ENCODE results near the gene KIZ.
"Not testable (repeated sequence)": the region's sequence is repeated elsewhere in the genome, so short reads cannot be mapped to it uniquely, and the experiment has no call there.

The KIZ gene

GRCh38 chr20:21232546-21233280, 106.8 kb downstream of the KIZ start:
- DNase-seq = peak; percentile 81

DNA sequence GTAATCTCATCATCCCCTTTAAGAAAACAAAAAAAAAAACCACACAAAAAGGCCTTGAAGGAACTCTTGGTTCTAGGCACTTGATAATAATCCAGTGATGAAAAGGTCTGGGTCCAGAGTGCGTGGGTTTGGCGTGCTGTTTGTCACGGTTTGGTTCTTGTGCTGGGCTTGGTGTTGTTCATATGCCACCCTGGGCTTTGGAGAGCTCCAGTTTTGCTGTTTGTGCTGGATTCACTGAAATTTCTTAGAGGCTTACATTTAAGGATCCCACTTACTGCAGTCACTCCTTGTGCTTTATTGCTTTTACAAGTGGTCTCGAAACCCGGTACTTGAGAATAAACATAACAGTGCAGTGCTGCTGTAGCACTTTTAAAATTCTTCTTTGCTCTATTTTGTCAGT, 108.4 kb downstream of the KIZ start:
- no peak for DNase-seq

DNA sequence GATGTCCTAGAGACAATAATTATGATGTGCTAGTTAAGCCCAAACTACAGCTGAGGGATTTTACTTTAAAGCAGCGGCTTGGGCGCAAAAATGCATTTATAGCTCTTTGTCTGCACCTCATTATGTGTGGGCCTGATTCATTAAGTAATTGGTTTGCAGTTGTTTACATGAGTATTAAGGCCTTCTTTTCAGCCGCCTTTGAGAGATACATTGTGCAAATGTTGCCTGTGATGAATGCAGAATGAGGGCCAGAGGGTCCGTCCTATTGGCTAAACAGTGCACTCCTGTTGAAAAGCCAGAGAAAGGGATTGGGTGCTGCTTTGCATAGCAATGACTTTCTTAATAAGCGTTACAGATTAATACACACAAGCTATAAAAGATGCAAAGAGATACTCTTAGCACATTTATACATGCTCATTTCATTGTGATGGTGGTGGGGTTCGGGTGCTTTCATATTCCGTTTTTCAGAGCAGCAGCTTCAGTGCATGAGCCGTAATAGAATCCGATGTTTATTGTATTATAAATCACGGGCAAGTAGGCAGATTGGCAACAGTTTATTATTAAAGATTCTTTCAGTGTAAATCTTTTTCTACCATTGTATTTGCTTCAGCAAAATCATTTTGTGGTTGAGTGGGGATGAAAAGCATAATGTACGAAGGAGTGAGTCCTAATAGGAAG, 109.1 kb downstream of the KIZ start:
- DNase-seq = peak; percentile 88

- peak; percentile 96 for DNase-seq
Observed at GRCh38 chr20:21235484-21236445, 109.9 kb downstream of the KIZ start.

DNA sequence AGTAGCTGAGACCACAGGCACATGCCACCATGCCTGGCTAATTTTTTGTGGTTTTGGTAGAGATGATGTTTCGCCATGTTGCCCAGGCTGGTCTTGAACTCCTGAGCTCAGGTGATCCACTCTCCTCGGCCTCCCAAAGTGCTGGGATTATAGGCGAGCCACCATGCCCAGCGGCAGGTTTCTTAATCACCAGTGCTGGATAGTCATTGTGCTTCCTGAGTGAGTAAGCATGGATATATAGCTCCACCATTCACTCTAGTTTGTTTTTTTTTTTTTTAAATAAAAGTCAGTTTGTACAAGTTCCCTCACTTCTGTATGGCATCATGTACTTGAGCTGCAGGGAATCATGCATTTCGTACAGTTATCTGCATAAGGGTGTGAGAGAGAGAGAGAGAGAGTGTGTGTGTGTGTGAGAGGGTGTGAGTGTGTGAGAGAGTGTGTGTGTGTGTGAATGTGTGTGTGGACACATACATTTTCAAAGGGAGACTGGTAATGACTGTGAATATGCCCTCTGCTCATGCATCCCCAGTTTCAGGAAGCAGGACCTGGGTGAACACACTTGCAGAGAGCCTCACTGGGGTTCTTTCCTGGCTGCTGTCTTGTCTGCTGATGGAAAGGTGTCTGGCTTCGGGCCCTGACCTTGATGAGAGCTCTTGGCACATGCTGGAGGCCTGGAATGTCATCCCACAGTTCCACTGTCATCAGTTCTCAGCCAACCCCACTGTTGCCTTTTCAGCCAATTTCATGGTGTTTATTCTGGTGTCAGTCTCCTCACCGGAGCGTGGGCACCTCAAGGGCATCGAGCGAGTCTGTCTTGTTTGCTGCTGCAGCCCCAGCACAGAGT, 112.3 kb downstream of the KIZ start:
- DNase-seq = no peak

- no peak for DNase-seq
Observed at GRCh38 chr20:21238818-21239536, 113.1 kb downstream of the KIZ start.

- DNase-seq = no peak
Observed at GRCh38 chr20:21240394-21240793, 114.5 kb downstream of the KIZ start.

DNA sequence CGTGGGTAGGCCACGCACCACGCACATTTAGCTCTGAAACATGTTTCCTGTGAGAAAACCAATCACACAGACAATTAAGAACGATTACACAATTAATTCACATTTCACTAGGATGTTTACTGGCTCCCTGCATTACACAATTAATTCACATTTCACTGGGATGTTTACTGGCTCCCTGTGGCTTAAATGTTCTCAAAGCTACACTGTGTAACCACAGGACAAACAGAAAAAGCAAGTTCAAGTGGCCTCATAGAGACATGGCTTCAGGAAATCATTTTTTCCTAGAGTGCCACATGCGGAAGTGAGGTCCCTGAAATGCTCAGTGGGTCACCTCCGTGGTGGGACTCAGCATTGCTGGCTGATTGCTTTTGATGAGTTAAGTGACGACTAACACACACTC, 115.5 kb downstream of the KIZ start:
- peak; percentile 90 for DNase-seq

- DNase-seq = no peak
Observed at GRCh38 chr20:21243811-21244210, 117.9 kb downstream of the KIZ start.

GRCh38 chr20:21244808-21245207, 118.9 kb downstream of the KIZ start:
- no peak for DNase-seq

DNA sequence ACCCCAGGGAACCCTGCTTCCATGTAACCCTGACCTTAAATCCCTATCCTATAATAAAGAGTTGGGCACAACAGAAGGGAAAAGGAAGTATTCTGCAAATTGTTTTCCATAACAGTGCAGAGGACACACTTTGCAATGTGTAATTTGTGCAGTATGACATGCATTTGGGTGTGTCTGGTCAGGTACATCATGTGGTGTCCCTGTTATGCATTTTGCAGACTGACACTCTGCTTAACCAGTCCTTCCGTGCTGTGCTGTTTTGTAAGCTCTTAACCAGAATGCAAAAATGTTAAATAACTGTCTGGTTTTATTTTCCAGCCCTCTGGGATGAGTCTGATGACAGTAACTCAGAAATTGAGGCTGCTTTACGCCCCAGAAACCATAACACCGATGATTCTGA, 120.3 kb downstream of the KIZ start:
- DNase-seq = peak; percentile 24

DNA sequence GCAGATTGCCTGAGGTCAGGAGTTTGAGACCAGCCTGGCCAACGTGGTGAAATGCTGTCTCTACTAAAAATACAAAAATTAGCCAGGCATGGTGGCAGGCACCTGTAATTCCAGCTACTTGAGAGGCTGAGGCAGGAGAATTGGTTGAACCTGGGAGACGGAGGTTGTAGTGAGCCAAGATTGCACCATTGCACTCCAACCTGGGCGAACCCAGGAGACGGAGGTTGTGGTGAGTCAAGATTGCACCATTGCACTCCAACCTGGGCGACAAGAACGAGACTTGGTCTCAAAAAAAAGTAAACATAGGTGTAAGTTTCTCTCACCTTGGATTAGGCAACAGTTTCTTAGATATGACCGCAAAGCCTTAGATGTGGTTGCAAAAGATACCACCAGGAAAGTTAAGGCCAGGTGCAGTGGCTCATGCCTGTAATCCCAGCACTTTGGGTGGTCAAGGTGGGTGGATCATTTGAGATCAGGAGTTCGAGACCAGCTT, 121.8 kb downstream of the KIZ start:
- DNase-seq = not testable (repeated sequence)

- no peak for DNase-seq
Observed at GRCh38 chr20:21251278-21251677, 125.4 kb downstream of the KIZ start.

GRCh38 chr20:21257192-21257591, 131.3 kb downstream of the KIZ start:
- no peak for DNase-seq

- DNase-seq = no peak
Observed at GRCh38 chr20:21258411-21258810, 132.5 kb downstream of the KIZ start.

GRCh38 chr20:21259346-21259745, 133.5 kb downstream of the KIZ start:
- no peak for DNase-seq

GRCh38 chr20:21262812-21263211, 136.9 kb downstream of the KIZ start:
- no peak for DNase-seq

- DNase-seq = no peak
Observed at GRCh38 chr20:21265261-21266190, 139.6 kb downstream of the KIZ start.

DNA sequence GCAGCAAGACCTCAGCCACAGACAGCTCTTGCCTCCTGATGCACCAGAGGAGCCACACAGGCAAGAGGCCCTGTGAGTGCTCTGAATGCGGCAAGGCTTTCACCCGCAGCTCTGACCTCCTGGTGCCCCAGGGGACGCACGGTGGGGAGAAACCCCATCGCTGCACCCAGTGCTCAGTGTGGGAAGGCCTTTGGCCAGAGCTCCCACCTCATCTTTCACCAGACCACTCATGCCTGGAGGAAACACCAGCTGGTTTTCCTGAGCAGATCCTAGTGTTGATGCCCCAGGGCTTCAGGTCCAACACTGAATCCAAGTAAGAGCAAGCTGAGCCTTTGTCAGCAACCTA, 140.3 kb downstream of the KIZ start:
- no peak for DNase-seq

DNA sequence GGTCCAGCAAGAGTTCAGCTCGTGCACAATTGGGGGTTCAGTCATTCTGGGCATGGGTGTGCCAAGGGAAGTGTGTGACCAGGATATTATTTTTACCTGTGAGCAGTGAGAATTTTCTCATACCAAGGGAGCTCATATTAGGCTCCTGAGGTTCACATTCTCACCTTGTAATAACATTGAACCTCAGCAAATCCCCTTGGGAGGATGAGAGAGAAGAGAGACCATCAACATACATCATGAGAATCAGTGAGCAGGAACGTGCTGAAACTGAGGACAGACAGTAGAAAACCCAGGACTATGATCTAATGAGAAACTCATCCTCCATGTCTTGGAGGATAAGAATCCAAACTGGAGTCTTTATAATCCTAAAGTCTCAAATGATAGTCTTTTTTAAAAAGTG, 143.9 kb downstream of the KIZ start:
- no peak for DNase-seq

DNA sequence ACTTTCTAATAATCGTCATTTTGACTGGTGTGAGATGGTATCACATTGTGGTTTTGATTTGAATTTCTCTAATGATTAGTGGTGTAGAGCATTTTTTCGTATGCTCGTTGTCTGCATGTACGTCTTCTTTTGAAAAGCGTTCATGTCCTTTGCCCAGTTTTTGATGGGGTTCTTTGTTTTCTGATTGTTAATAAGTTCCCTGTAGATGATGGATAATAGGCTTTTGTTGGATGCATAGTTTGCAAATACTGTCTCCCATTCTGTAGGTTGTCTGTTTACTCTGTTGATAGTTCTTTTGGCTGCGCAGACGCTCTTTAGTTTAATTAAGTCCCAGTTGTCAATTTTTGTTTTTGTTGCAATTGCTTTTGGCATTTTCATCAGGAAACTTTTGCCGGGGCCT, 144.9 kb downstream of the KIZ start:
- DNase-seq = peak; percentile 83
